NB4 (cell line): ENCODE data around the gene DIRAS2.

Experiments used
- CTCF ChIP-seq: IDR thresholded peaks from one replicate; pipeline ENCODE4 v1.5.1; 2012; ENCODE audit warnings: low read depth, low read length
- MAX ChIP-seq: IDR thresholded peaks from 2 replicates; pipeline ENCODE4 v1.6.1; 2011; ENCODE audit warnings: low read depth, low read length
- MYC ChIP-seq: IDR thresholded peaks from 2 replicates; pipeline ENCODE4 v1.6.1; 2011; ENCODE audit warnings: low read depth, low read length

- TF ChIP-seq MYC (no peak), CTCF (no peak), MAX (no peak)
Observed at GRCh38 chr9:90579181-90579580, 63.4 kb downstream of the DIRAS2 start.
